Pulmonary artery endothelial cell (primary cell): ENCODE measurements around the gene MAD1L1. TPM values are rescaled to one million over a fixed set of nuclear protein-coding genes. Genes with fewer than 3 reads are reported as not detected.
A peak's percentile ranks its signal among the peaks of the same experiment; 100 is the strongest.

Source experiments
- DNase-seq: peaks from one replicate; pipeline ENCODE4 v3.0.0-alpha.2; 2011; ENCODE audit warnings: low read depth, low spot score
- total RNA-seq: library from RNA; depleted of rRNA; stranded (reverse); fragments of >200 nt; gene quantifications from 2 replicates; pipeline ENCODE4 v1.2.3, GENCODE V29; 2014

MAD1L1 gene
- total RNA-seq, 1 donor from 2014 or later, result 53.2 TPM

DNA sequence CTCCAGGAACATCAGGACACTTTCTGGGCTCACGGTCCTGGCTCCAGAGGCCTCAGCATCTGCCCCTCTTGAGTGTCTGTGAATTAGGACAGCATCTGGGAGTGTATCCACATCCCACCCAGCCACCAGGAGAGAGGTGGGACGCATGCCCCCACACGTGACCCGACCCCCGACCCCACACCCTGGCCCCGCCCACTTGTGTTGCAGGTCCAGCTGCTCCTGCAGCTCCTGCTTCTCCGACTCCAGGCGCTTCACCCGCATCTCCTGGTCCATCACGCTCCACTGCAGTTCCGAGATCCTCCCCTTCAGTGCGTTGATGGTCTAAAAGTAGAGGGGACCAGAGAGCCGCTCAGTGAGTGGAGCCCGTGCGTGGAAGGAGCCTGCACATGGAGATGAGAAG, 13.6 kb downstream of the MAD1L1 start:
- DNase-seq, result no peak

DNA sequence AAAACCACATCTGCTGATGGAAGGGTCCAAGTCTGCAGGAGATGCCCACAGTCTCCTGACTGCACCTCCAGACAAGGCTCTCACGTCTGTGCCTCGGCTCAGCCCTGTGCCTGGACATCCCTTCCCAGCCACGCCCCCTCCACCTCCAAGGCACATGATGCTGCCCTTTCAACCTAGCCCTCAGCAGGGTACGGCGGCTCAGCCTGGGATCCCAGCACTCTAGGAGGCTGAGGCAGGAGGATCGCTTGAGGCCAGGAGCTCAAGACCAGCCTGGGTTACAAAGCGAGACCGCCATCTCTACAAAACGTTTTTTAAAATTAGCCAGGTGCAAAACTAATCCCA, 14.3 kb downstream of the MAD1L1 start:
- no peak for DNase-seq

DNA sequence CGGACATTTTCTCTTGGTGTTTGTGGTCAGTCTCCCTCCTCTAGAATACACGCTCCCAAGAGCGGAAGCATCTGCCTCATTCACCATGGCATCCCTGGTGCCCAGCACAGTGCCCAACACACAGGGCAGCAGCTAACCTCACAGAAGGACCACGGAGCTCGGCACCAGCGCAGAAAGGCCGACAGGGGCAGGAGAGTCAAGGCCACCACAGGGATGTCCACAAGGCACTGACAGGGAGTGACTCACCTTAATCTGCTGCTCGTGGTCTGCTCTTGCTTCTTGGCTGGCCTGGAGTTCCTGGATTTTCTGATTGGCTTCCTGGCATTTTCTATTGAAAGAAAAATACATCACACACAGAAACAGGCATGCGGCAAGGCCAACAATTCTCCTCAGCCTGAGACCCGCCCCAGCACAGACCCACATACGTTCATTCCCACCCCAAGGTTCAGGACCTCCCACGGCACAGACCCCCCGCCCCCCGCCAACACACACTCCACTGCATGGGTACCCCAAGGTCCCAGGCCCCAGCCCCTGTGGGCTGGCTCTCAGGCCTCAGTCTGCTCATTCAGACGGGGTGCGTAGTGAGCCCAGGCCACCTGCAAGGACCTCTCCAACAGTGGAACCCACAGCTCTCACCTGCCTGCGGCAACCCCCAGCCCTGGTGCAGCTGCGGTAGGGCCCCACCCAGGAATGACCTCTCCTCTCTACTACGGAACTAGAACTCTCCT, 14.9 kb downstream of the MAD1L1 start:
- DNase-seq, result no peak

DNA sequence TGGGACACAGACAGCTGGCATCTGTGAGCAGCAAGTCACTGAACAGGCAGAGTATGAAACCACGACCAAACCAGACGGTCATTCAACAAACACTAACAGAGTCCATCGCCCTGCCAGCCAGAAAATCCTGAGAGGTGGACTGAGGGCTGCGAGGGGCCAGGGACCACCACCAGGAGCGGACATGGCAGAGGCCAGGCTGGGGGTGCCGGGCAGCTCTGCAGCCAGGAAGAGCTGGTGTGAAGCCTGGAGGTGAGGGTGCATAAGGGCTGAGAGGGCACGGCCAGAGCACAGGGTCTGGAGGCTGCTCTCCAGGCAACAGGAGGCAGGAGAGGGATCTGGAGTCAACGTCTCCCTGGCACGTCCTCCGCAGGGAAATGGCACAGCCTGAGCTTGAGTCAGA, 15.5 kb downstream of the MAD1L1 start:
- DNase-seq, result no peak

DNA sequence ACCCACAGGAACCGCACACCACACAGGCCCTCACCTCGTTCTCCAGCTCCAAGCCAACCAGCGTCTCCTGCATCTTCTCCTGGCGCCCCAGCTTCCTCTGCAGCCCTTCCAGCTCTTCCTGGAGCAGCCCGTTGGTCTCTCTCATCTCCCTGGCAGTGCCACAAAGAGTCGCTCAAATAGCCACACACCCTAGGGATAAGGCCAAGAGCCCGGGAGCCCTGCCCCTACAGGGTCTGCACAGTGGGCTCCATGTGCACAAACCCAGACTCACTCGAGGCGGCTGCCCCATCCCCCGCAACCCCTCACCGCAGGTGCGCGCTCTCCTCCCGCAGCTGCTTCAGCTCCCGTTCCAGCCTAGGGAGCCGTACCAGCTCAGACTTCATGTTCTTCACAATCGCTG, 16.9 kb downstream of the MAD1L1 start:
- DNase-seq, result no peak

DNA sequence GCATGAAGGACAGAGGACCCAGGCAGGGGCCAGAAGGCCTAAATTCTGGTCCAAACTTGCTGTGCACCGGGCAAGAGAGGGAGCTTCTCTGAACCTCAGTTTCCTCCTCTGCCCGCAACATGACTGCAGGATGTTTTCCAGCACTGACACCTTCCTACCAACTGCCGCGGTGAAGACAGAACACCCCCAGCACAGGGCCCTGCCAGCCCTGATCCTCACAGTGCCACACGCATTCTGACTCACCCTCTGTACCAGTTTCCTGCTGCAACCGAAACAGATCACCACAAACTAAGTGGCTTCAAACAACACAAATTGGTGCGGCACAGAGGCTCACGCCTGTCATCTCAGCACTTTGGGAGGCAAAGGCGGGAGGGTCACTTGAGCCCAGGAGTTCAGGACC, 18.1 kb downstream of the MAD1L1 start:
- no peak for DNase-seq

DNA sequence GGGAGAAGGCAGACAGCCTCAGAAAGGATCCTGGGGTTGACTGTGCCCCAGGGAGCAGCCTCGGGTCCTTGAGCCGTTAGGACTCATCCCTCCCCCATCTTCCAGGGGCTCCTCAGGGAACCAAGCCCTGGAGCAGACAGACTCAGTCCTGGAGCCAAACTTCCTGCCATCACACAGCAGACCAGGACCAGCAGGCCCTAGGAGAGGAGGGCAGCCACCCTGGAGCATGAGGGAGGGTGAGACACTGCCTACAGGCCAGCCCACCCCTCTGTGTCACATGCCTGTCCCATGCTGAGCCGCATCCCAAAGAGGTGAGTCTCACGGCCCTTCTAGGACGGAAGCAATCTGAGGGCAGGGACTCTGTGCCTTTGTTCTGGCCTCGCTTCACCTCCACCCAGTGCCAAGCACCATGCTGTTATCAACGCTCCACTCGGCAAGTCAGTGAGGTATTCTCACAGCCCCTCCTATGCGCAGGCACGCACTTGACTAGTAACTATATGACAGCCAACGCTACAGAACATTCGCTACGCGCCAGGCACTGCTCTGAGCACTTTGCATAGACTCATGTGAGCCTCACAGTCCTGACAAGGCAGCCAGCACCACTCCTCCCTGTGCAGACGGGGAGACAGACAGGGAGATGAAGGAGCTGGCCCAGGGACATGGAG, 19.1 kb downstream of the MAD1L1 start:
- DNase-seq, result no peak

DNA sequence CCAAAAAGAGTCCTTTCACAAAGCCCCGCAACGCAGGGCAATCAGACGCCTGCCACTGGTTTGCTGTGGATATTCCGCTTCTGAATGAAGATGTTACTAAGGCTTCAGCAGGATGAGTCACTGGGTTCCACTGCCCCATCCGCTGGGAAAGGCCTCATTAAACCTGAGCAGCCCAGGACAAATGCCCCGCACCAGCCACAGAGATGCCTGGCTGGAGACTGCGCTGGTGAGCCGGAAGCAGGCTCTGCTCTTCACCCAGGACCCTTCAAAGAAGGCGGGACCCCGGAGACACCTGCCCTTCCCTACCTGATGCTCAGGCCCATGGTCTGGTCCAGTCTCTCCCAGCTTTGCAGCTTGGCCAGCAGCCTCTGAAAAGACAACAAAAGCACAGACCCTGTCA, 19.8 kb downstream of the MAD1L1 start:
- DNase-seq, result no peak

DNA sequence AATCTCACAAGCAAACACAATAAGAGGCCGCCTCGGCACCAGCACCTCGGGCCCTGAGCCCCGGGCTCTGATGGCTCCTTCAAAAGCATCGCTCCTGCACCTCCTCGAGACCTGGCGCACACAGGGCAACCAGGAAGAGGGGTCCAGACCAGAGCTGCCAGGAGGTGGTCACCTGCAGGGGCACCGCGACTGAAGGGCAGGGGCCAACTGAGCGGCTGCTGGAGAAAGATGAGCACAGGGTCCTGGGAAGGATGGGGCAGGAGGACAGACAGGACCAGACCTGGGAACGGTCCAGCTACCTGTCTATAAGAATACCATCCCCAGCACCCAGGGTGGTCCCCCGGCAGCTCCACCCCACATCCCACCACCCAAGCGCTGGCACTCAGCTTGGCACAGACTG, 20.8 kb downstream of the MAD1L1 start:
- no peak for DNase-seq

DNA sequence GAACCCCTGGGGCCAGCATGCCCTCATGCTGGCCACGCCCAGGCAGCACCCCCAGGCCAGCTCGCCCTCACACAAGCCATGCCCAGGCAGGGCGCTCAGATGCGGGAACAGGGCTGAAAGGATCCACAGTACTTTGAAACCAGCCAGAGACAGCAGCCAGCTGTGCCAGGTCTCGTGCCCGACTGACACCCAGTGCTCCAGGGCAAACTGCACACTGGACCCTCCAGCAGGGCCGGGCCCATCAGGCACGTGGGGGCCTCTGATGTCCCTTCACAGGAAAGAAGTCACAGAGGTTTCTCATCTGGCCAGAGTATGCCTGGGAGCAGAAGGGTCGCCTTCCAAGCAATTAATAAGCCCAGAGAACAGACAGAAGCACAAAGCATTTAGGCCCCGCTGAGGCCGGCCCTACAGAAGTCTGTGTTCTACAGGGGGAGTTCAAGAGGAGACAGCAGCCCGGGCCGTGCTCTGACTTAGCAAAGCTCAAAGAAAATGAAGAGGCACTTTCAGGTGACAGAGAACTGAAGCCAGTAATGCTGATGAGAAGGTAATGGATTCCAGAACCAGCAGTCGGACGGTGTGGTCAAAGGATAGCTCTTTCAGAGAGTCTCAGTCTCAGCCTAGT, 21.4 kb downstream of the MAD1L1 start:
- no peak for DNase-seq

DNA sequence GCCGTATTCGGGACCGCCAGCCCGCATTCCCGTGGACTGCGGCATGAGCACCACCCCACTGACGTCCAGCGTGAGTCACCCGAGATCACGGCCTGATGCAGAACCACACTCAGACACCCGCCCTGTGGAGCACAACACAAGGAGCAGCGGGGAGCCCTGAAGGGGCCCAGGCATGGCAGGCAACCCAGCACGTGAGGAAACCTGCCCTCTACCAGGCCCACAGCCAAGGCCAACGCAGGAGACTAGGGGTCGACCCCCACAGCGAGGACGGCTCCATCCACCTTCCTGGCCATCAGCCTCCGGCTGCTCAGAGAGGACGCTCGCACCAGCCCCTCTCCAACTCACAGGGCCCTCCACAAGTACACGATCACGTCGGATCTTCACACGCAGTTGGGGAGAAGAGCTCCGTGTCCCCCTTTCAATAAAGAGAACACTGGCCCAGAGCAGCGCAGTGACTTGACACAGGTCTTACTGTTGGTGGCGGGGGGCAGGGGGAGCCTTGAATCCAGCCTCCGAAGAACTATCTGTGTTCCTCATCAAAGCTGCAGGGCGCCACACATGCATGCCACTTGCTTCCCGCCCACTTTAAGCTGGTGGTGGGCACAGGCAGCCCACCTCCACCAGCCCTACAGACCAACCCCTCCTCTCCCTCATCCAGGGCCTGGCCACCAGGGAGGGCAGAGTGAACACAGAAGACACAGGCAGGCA, 22.0 kb downstream of the MAD1L1 start:
- DNase-seq, result no peak

DNA sequence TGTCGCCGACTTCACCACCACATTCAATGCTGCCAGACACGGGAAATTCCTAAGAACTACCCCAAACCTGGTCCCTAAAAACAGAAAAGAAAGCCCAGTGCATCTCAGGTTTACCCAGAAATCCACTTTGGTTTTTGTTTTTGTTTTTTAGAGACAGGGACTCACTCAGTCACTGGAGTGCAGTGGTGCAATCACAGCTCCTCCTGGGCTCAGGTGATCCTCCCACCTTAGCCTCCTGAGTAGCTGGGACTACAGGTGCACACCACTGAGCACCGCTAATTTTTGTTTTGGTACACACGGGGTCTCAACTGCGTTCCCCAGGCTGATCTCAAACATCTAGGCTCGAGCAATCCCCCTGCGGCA, 22.8 kb downstream of the MAD1L1 start:
- DNase-seq, result no peak

DNA sequence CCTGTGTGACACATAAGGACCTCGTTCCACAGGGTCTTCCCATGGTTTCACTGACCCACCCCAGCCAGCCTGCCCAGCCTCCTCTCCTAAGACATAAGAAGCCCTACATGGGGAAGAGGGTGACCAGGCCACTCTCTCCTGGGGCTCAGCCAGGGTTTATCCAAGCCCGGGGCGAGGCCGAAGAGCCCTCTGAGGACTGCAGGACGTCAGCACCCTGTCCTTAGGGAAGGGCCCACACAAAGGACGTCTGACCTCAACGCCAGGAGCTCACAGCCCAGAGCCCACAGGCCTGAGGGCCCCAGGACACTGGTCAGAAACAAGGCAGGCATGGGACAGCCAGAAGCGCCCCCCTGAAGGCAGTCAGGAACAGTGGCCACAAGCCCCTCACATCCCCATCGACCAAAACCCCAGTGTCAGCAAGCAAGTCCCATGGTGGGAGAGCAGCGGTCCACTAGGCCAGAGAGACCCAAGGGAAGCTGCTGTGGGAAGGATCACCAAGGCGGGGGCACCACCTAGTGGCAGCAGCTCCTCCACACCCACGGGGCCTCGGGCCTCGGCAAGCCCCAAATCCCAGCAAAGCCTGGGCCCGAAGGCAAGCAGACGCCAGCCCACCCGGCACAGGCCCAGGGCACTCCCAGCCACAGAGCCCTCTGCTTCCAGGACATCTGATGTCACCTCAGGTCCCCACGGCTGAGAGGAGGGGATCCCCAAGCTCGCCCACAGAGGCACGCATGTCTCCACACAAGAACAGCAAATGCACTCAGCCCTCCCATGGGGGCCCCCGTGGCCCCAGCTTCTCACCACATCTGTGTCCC, 23.4 kb downstream of the MAD1L1 start:
- DNase-seq, result peak; percentile 13

DNA sequence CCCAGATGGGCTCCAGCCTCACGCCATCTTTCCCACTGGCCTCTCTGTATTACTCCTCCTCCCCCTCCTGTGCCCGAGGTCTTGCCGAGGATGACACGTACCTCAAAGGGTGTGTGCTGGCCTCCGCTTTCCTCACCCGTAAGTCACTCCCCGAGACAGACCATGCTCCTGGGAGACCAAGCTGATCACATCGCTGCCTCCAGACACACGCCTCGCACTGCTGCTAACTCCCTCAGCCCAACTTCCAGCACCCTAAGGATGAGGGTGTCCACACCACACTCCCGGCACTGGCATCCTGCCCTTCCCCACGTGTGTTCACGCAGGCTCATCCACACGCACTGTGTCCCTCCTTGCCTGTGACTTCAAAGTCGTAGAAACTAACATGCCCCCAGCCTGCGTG, 24.0 kb downstream of the MAD1L1 start:
- no peak for DNase-seq

DNA sequence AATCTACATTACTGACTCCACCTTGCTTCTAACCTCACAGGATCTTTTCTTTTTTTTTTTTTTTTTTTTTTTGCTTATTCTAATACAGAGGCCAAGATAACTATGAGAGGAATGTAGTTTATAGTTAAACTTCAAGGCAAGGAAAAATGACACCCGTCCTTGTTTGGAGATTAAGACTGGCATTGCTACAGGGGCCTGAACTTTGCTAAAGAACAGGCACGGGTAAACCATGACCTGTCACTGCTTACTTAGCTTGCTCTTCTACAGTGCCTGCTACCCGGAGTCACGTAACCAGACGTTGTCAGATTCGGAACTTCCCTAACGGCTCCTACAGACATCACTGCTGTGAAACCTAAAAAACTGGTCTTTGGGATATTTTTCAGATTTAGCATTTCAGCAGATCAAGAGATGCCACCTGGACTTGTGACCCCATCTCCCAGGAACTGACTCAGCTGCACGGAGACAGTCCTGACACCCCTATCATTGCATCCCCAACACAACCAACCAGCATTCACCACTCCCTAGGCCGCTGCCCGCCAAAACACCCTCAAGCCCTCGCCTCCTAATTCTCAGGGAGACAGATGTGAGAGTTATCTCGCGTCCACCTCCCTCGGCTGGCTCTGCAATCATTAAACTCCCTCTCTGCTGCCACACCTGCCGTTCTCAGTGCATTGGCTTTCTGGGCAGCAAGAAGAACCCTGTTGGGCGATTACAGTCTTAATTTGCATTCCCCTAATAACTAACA, 27.5 kb downstream of the MAD1L1 start:
- no peak for DNase-seq

DNA sequence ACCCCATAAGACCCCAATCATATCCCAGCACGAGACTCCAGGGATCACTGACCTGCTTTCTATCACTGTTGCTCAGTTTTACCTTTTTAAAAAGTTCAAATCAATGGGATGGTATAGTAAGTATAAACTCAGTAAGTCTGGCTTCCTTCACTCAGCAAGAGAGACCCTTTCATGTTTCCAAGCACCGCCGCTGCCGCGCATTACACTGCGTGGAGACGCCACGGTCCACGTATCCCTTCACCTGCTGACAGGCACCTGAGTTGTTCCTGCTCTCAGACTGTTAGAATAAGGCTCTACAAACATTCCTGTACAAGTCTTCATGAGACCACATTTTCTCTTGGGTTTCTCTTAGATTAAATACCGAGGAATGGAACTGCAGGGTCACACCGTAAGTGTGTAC, 28.3 kb downstream of the MAD1L1 start:
- no peak for DNase-seq

DNA sequence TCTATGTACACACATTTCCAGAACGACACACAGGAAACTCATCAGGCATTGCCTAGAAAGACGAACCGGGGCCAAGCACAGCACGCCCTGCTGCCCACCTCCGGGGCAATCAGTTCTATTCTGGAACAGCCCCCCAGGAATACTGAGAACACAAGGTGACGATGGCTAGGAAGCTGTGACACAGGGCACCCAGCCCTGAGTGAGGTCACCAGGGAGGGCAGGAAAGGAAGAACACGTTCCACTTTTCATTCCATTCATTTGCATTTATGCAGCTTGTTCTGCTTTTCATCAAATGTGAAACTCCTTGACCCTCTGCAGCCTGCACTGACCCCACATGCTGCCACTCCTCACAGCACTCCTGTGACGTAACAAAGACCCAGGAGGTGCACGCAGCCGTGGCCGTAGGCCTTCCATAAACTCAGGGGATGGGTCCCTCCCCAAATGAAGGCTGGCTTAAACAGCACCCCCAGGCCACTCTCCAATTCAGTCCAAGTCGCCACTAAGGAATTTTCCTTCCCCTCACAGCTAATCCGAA, 28.9 kb downstream of the MAD1L1 start:
- DNase-seq, result no peak

DNA sequence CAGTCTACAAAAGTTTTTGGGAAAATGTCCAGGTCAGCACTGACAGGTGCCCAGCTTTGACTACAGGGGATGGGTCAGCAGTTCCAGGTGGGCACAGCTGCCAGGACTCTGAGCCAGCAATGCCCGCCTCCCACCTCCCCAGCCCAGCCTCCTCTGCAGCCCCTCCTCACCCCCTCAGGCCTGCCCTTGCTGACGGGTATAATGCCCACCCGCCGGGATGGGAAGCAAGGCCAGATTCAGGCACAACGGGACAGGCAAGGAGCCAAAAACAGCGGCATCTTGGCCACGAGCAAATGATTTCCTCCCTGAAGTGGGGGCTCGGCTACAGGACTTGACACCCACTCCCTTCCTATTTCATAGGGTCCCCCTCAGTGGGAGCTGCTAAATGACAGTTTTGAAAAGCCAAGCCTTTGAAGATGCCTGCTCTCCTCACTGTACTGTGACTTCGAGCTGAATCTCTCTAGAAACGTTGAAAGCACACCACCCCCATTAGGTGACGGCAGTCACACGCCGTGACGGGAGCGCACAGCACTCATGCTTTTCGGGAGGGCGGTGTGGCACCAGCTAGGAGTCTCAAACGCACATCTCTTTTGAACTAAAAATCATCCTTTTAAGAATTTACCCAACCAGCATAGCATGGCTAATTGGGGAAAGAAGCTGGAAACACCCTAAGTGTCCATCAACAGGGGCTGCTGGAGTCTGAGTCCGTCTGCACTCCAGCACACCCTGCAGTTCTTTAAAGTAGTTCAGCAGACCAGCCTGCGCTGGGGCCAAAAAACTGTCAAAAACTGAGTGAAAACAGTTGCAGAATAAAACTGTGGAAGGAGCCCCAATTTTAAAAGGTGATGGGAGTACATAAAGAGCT, 29.6 kb downstream of the MAD1L1 start:
- DNase-seq, result no peak

DNA sequence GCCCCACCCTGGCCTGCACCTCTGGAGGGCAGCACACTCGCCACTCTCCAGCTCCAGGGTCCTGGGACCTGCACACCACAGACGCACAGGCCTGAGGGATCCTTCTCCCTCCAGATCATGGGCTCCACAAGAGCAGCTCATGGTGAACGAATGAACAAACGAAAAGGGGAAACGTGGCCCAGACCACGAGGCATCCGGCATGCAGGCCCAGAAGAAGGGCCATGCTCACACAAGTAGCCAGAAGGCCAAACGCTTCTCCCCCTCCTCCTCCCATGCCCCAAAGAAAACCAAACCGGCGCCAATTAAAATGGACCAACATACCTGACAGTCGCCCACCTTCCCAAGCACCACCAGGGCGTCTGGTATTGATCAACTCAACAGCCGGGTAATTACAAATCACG, 30.4 kb downstream of the MAD1L1 start:
- no peak for DNase-seq
